ENCODE results near the gene DNAH6. TPM values are rescaled to one million over a fixed set of nuclear protein-coding genes. Genes with fewer than 3 reads are reported as not detected.

DNAH6 gene
- total and polyA plus RNA-seq, 10 of the 15 experiments (the other 5 are each of a cell fraction or from before 2014, with no cell fraction given), result 0.07 to 1.0 (median 0.29) TPM

DNA sequence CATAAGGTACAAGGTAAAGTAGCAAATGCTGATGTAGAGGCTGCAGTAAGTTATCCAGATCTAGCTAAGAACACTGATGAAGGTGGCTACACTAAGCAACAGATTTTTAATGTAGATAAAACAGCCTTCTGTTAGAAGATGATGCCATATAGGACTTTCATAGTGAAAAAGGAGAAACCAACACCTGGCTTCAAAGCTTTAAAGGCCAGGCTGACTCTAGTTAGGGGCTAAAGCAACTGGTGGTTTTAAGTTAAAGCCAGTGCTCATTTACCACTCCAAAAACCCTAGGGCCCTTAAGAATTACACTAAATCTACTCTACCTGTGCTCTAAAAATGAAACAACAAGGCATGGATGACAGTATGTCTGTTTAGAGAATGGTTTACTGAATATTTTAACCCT lies 131.0 kb downstream of the DNAH6 start:
- H3K4me1 ChIP-seq (ENCODE audit: control insufficient read depth, insufficient read depth, low read length), result no peaks in the 10 kb centered on the region
- no peaks in the 10 kb centered on the region for H3K9me3 ChIP-seq (replicated peaks; ENCODE audit: control insufficient read depth, insufficient read depth, low read length)
- FAIRE-seq (no peak), ATAC-seq (no peak), DNase-seq (ENCODE audit: low read depth, low spot score) (no peak)
- ChIA-PET SMC1A (ENCODE audit: uncharacterized antibody, unreplicated experiment) (interaction anchor here (0.8 kb wide), 1 partner anchor 13 kb away, joined by 3 read pairs; no protein-coding TSS in a partner anchor), RAD21 (ENCODE audit: unreplicated experiment) (no interaction called here), POLR2A (no interaction called here), CTCF (interaction anchor here (1.3 kb wide), 1 partner anchor 279 kb away, joined by 3 read pairs; no protein-coding TSS in a partner anchor)
- H3K4me2 ChIP-seq (ENCODE audit: control insufficient read depth, insufficient read depth), result no peak overlapping the region
- H4K20me1 ChIP-seq (ENCODE audit: control insufficient read depth, insufficient read depth), result no peaks in the 10 kb centered on the region
- intact Hi-C loops (cut with micrococcal nuclease; ENCODE audit: unreplicated experiment) (no loop called here), in situ Hi-C loops (cut with MboI) (no loop called here)
- H3K27ac ChIP-seq (ENCODE audit: control insufficient read depth, insufficient read depth), result no peak overlapping the region
- no TSS peak for BruUV-seq (replicated peaks)
- H3K79me2 ChIP-seq (ENCODE audit: control insufficient read depth, insufficient read depth, low read length), result no peaks in the 10 kb centered on the region
- H3K36me3 ChIP-seq (ENCODE audit: control insufficient read depth in 2 of 2, insufficient read depth in 2 of 2, low read length in 1 of 2), result no peaks in the 10 kb centered on the region
- no peak overlapping the region for H3K9ac ChIP-seq (ENCODE audit: control insufficient read depth, insufficient read depth, low read length)
- H2AFZ ChIP-seq (ENCODE audit: control insufficient read depth, low read depth, low read length), result no peak overlapping the region
- no peaks in the 10 kb centered on the region; a peak in 2 of 4 replicates for H3K27me3 ChIP-seq (replicated peaks in 1 of 2; ENCODE audit: control insufficient read depth in 2 of 2, insufficient read depth in 2 of 2, low read length in 1 of 2)
- H3K4me3 ChIP-seq, result no peak overlapping the region
- TF ChIP-seq RUNX3 (IDR thresholded peaks at IDR 0.05; ENCODE audit: low read length) (no peak), HCFC1 (IDR thresholded peaks at IDR 0.05; ENCODE audit: low read length) (no peak), LARP7 (IDR thresholded peaks at IDR 0.05) (no peak), ETV6 (conservative IDR thresholded peaks at IDR 0.05 in 1 of 2, IDR thresholded peaks at IDR 0.05 in 1 of 2; ENCODE audit: borderline replicate concordance in 1 of 2, low read depth in 1 of 2) (no peak), NR2C2 (IDR thresholded peaks at IDR 0.05; ENCODE audit: borderline replicate concordance, control insufficient read depth, insufficient read length, low read depth) (no peak), POU2F2 (IDR thresholded peaks at IDR 0.05; ENCODE audit: borderline replicate concordance, low read depth, low read length) (no peak), NR2F1 (conservative IDR thresholded peaks at IDR 0.05) (no peak), EED (IDR thresholded peaks at IDR 0.05; ENCODE audit: low read depth) (no peak), SUPT20H (IDR thresholded peaks at IDR 0.05; ENCODE audit: borderline replicate concordance, control insufficient read depth, low read depth, low read length) (no peak), CBX5 (IDR thresholded peaks at IDR 0.05; ENCODE audit: low read depth) (no peak), TARDBP (IDR thresholded peaks at IDR 0.05; ENCODE audit: borderline replicate concordance) (no peak)
- TF ChIP-seq, protein P1, sequence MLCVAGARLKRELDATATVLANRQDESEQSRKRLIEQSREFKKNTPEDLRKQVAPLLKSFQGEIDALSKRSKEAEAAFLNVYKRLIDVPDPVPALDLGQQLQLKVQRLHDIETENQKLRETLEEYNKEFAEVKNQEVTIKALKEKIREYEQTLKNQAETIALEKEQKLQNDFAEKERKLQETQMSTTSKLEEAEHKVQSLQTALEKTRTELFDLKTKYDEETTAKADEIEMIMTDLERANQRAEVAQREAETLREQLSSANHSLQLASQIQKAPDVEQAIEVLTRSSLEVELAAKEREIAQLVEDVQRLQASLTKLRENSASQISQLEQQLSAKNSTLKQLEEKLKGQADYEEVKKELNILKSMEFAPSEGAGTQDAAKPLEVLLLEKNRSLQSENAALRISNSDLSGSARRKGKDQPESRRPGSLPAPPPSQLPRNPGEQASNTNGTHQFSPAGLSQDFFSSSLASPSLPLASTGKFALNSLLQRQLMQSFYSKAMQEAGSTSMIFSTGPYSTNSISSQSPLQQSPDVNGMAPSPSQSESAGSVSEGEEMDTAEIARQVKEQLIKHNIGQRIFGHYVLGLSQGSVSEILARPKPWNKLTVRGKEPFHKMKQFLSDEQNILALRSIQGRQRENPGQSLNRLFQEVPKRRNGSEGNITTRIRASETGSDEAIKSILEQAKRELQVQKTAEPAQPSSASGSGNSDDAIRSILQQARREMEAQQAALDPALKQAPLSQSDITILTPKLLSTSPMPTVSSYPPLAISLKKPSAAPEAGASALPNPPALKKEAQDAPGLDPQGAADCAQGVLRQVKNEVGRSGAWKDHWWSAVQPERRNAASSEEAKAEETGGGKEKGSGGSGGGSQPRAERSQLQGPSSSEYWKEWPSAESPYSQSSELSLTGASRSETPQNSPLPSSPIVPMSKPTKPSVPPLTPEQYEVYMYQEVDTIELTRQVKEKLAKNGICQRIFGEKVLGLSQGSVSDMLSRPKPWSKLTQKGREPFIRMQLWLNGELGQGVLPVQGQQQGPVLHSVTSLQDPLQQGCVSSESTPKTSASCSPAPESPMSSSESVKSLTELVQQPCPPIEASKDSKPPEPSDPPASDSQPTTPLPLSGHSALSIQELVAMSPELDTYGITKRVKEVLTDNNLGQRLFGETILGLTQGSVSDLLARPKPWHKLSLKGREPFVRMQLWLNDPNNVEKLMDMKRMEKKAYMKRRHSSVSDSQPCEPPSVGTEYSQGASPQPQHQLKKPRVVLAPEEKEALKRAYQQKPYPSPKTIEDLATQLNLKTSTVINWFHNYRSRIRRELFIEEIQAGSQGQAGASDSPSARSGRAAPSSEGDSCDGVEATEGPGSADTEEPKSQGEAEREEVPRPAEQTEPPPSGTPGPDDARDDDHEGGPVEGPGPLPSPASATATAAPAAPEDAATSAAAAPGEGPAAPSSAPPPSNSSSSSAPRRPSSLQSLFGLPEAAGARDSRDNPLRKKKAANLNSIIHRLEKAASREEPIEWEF (IDR thresholded peaks at IDR 0.05; ENCODE audit: insufficient replicate concordance, low read depth, low read length), result no peak
- TF ChIP-seq, protein P2, sequence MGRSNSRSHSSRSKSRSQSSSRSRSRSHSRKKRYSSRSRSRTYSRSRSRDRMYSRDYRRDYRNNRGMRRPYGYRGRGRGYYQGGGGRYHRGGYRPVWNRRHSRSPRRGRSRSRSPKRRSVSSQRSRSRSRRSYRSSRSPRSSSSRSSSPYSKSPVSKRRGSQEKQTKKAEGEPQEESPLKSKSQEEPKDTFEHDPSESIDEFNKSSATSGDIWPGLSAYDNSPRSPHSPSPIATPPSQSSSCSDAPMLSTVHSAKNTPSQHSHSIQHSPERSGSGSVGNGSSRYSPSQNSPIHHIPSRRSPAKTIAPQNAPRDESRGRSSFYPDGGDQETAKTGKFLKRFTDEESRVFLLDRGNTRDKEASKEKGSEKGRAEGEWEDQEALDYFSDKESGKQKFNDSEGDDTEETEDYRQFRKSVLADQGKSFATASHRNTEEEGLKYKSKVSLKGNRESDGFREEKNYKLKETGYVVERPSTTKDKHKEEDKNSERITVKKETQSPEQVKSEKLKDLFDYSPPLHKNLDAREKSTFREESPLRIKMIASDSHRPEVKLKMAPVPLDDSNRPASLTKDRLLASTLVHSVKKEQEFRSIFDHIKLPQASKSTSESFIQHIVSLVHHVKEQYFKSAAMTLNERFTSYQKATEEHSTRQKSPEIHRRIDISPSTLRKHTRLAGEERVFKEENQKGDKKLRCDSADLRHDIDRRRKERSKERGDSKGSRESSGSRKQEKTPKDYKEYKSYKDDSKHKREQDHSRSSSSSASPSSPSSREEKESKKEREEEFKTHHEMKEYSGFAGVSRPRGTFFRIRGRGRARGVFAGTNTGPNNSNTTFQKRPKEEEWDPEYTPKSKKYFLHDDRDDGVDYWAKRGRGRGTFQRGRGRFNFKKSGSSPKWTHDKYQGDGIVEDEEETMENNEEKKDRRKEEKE (IDR thresholded peaks at IDR 0.05), result no peak

All from GM12878 (cell line).